ENCODE measurements around the gene HOXA5.

GRCh38 chr7:27171637-27172314 is 28.3 kb upstream of the HOXA5 start:
- peak; percentile 7 for TF ChIP-seq POLR2A (IDR thresholded peaks at IDR 0.05)
- no peak for TF ChIP-seq EP300 (IDR thresholded peaks at IDR 0.05; ENCODE audit: low read depth)
